Inflammatory macrophage treated with lipopolysaccharide for 1 hour (primary cell): ENCODE results near the gene EOMES.
A peak's percentile ranks its signal among the peaks of the same experiment; 100 is the strongest.

Experiments
- DNase-seq, 2 donors: peaks; one replicate each; pipeline ENCODE4 v3.0.0-alpha.2; 2020 to 2022

EOMES gene

GRCh38 chr3:27678234-27678633 lies 43.9 kb downstream of the EOMES start:
- DNase-seq, result no peak

GRCh38 chr3:27677565-27677964 lies 44.6 kb downstream of the EOMES start:
- DNase-seq, result peak; percentile 20 to 44

- no peak for DNase-seq
Measured at GRCh38 chr3:27675287-27675686, 46.8 kb downstream of the EOMES start.

GRCh38 chr3:27673701-27674100 lies 48.4 kb downstream of the EOMES start:
- peak; percentile 6 to 14 for DNase-seq

- peak in 1 of 2 donors; percentile 25 for DNase-seq
Measured at GRCh38 chr3:27671101-27671500, 51.0 kb downstream of the EOMES start.

- DNase-seq, result no peak
Measured at GRCh38 chr3:27670619-27671018, 51.5 kb downstream of the EOMES start.

GRCh38 chr3:27669591-27669990 lies 52.5 kb downstream of the EOMES start:
- DNase-seq, result peak; percentile 54 to 58

- no peak for DNase-seq
Measured at GRCh38 chr3:27667751-27668150, 54.4 kb downstream of the EOMES start.

- DNase-seq, result peak; percentile 90 to 95
Measured at GRCh38 chr3:27666708-27667107, 55.4 kb downstream of the EOMES start.

- DNase-seq, result peak; percentile 25 to 44
Measured at GRCh38 chr3:27666272-27666671, 55.9 kb downstream of the EOMES start.
